ENCODE measurements around the gene KNCN.

The KNCN gene

GRCh38 chr1:46522184-46522968 lies 29.1 kb downstream of the KNCN start:
- DNase-seq = peak; percentile 92

GRCh38 chr1:46521414-46521813 lies 30.0 kb downstream of the KNCN start:
- no peak for DNase-seq

- DNase-seq = peak; percentile 90
Measured at GRCh38 chr1:46520063-46520911, 31.2 kb downstream of the KNCN start.

- DNase-seq = peak; percentile 8
Measured at GRCh38 chr1:46519209-46519608, 32.2 kb downstream of the KNCN start.

- DNase-seq = no peak
Measured at GRCh38 chr1:46517932-46518498, 33.4 kb downstream of the KNCN start.

GRCh38 chr1:46517010-46517600 lies 34.3 kb downstream of the KNCN start:
- no peak for DNase-seq

- no peak for DNase-seq
Measured at GRCh38 chr1:46516200-46516950, 35.1 kb downstream of the KNCN start.

GRCh38 chr1:46515576-46515975 lies 35.9 kb downstream of the KNCN start:
- no peak for DNase-seq

- DNase-seq = no peak
Measured at GRCh38 chr1:46513536-46513935, 37.9 kb downstream of the KNCN start.

- no peak for DNase-seq
Measured at GRCh38 chr1:46512792-46513190, 38.7 kb downstream of the KNCN start.

GRCh38 chr1:46512135-46512791 lies 39.2 kb downstream of the KNCN start:
- DNase-seq = no peak

- no peak for DNase-seq
Measured at GRCh38 chr1:46510998-46511365, 40.5 kb downstream of the KNCN start.

- DNase-seq = no peak
Measured at GRCh38 chr1:46510341-46510997, 41.0 kb downstream of the KNCN start.

- peak; percentile 53 for DNase-seq
Measured at GRCh38 chr1:46508757-46509156, 42.7 kb downstream of the KNCN start.

- DNase-seq = no peak
Measured at GRCh38 chr1:46506470-46507219, 44.8 kb downstream of the KNCN start.

- peak; percentile 32 for DNase-seq
Measured at GRCh38 chr1:46503421-46503820, 48.0 kb downstream of the KNCN start.

- DNase-seq = no peak
Measured at GRCh38 chr1:46501528-46501927, 49.9 kb downstream of the KNCN start.

GRCh38 chr1:46497665-46498064 lies 53.8 kb downstream of the KNCN start:
- DNase-seq = no peak

- no peak for DNase-seq
Measured at GRCh38 chr1:46497020-46497419, 54.4 kb downstream of the KNCN start.

GRCh38 chr1:46496505-46496904 lies 54.9 kb downstream of the KNCN start:
- DNase-seq = no peak

GRCh38 chr1:46495778-46496177 lies 55.7 kb downstream of the KNCN start:
- no peak for DNase-seq

Data from fibroblast of upper back skin (primary cell).